Heart left ventricle (tissue), 16 donors: Measurements from ENCODE around the gene DHX35. TPM values are rescaled to one million over a fixed set of nuclear protein-coding genes. Genes with fewer than 3 reads are reported as not detected.

ENCODE experiments used
- ATAC-seq, 4 donors: fragments of 200-7000 bp; cut with Tn5 transposase; one replicate each; pipeline ENCODE4 v1.9.1; 2020 to 2022; ENCODE audit warnings: moderate library complexity in 4 of 4, mild to moderate bottlenecking in 3 of 4, moderate number of reproducible peaks in 1 of 4
- DNase-seq, 5 donors: peaks; one replicate each; pipeline ENCODE4 v3.0.0-alpha.2; 2020
- H3K27ac ChIP-seq, 12 donors: fragments of 200-600 bp; sonication (generic) in 4 of 12; one replicate each; pipeline versions ENCODE4 v1.5.0 to v1.8.0; 2016 to 2022; ENCODE audit warnings: mild to moderate bottlenecking in 2 of 12
- H3K27me3 ChIP-seq, 9 donors: fragments of 200-600 bp; sonication (generic) in 2 of 9; one replicate each; pipeline versions ENCODE4 v1.5.1 to v1.8.0; 2016 to 2022; ENCODE audit warnings: mild to moderate bottlenecking in 3 of 9
- H3K36me3 ChIP-seq, 9 donors: fragments of 200-600 bp; sonication (generic) in 2 of 9; one replicate each; pipeline versions ENCODE4 v1.5.0 to v1.8.0; 2018 to 2022; ENCODE audit warnings: mild to moderate bottlenecking in 2 of 9
- H3K4me1 ChIP-seq, 12 donors: fragments of 200-600 bp; sonication (generic) in 4 of 12; one replicate each; pipeline versions ENCODE4 v1.5.0 to v1.8.0; 2016 to 2022; ENCODE audit warnings: mild to moderate bottlenecking in 3 of 12
- H3K4me3 ChIP-seq, 12 donors: fragments of 200-600 bp; sonication (generic) in 4 of 12; one replicate each; pipeline versions ENCODE4 v1.5.0 to v1.8.0; 2017 to 2022; ENCODE audit warnings: mild to moderate bottlenecking in 9 of 12, moderate library complexity in 4 of 12
- H3K9me3 ChIP-seq, 12 donors: fragments of 200-600 bp; sonication (generic) in 4 of 12; one replicate each; pipeline versions ENCODE4 v1.5.0 to v1.8.0; 2016 to 2022; ENCODE audit warnings: mild to moderate bottlenecking in 1 of 12
- POLR2A ChIP-seq, 2 donors: fragments of 450-650 bp; IDR thresholded peaks; one replicate each; pipeline ENCODE4 v1.6.1; 2017; ENCODE audit warnings: antibody characterized with exemption in 2 of 2, mild to moderate bottlenecking in 2 of 2, moderate library complexity in 2 of 2
- WGBS, 4 donors: extraction: QIAGEN DNeasy Blood & Tissue Kit in 2 of 4; methylation state at CpG; one replicate each; pipeline versions ENCODE4 v1.1.5 to v1.1.7; 2013 to 2018; 5-methylcytosine and 5-hydroxymethylcytosine counted together
- intact Hi-C, 10 donors: fragments of 100-400 bp; cut with DNase I; formaldehyde crosslinking; loops; one replicate each; pipeline versions ENCODE4 v1.11.1 to v1.14.2; 2022
- polyA plus RNA-seq, 2 donors: library from polyadenylated mRNA; stranded (reverse); fragments of 200-250 nt; gene quantifications; one replicate each; pipeline ENCODE4 v1.2.3, GENCODE V29; 2013
- total RNA-seq, 9 donors: library from RNA; depleted of rRNA in 2 of 9; stranded (reverse); fragments of >200 nt in 2 of 9; fragmentation: NEBNext Ultra II Directional in 3 of 9; extraction: Animal tissue kit (Norgen Biotek cat#: 25700) in 3 of 9; gene quantifications; one replicate each; pipeline versions ENCODE4 v1.1.0 to v1.2.4, GENCODE V29; 2016 to 2023
- TF ChIP-seq, protein P1 (sequence below), 12 donors: fragments of 200-600 bp; sonication (generic) in 4 of 12; IDR thresholded peaks; one replicate each; pipeline versions ENCODE4 v1.5.0 to v1.8.0; 2018 to 2022; ENCODE audit warnings: antibody characterized with exemption in 12 of 12, mild to moderate bottlenecking in 5 of 12
- donor health status: ischemic (EF 13 %, LVEDD 7.1; RV severe dilation, severe dysfunction).
- donor health status: healthy with polysubstance abuse.
- donor health status: DM: no; HTN: yes; CAD: no.
- donor health status: DM: no; HTN: no; CAD: no.
- donor health status: ischemic (EF 25% LVEDD 6.9; RV normal size, moderate dysfunction).
- donor health status: ischemic (EF 25% LVEDD 5.7; RV mildly dilated, moderate dysfunction).
- donor health status: healthy.
- donor health status: DM: yes; HTN: yes; CAD: no.
- donor health status: ischemic (EF 35%, LVEDD 5.7; RV mildly dilated, moderate dysfunction).
- donor health status: nonischemic (EF 11% LVEDD 7.7; RV severe dilation, severe dysfunction).
- donor health status: DM: yes; HTN: yes; CAD: no.
- donor health status: PGD.
- donor health status: ischemic (EF 29% LVEDD 5.4; RV normal size, mild dysfunction).
- donor health status: nonischemic (EF 23%, LVEDD 6.1; RV moderate dilation, normal function).

DHX35 gene
- total and polyA plus RNA-seq, 11 donors = 6.0 to 41.7 (median 11.1) TPM

DNA sequence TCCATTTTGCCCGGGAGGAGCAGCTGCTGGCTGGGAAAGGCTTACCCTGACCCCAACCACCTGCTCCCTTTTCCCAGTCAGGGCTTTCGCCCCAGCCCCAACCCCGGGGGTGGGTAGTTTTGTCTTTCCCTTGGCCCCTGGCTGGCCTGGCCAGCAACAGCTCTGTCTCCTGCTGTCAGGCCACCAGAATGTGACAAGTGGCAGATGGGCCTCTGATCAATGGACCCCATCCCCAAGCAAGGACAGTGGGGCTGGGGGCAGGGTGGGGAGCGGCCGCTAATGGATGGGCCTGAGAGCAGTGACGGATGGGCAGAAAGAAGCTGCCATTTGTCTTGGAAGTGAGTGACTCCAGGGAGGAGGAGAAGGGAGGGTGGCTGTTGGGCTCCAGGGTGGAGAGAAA lies 121.6 kb downstream of the DHX35 start:
- H3K27me3 ChIP-seq = peaks cover 0 to 13% (median 0%) of the 10 kb centered on the region in 9 donors
- WGBS, 4 donors = 58 to 66% (median 62%) methylated on average over 6 of the region's 6 CpGs
- no peak for ATAC-seq

DNA sequence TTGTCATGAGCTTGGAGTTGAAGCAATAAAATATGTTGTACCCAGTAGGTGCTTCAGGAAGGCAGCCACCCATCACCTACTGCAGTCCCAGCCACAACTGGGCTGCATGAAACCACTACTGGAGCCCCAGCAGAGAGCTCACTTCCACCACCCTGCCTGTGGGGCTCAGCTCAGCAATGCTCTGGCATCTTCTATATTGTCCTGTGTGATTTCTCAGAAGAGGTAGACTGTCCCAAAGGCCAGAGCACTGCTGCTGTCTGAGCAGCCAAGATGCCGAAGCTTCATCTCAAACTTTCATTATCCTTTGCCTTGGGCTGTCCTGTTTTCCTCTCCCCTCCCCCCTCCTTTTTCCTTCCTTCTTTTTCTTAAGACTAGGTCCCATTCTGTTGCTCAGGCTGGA lies 126.9 kb downstream of the DHX35 start:
- ATAC-seq (no peak), DNase-seq (no peak)
- no peaks in the 10 kb centered on the region for H3K36me3 ChIP-seq
- TF ChIP-seq, protein P1, sequence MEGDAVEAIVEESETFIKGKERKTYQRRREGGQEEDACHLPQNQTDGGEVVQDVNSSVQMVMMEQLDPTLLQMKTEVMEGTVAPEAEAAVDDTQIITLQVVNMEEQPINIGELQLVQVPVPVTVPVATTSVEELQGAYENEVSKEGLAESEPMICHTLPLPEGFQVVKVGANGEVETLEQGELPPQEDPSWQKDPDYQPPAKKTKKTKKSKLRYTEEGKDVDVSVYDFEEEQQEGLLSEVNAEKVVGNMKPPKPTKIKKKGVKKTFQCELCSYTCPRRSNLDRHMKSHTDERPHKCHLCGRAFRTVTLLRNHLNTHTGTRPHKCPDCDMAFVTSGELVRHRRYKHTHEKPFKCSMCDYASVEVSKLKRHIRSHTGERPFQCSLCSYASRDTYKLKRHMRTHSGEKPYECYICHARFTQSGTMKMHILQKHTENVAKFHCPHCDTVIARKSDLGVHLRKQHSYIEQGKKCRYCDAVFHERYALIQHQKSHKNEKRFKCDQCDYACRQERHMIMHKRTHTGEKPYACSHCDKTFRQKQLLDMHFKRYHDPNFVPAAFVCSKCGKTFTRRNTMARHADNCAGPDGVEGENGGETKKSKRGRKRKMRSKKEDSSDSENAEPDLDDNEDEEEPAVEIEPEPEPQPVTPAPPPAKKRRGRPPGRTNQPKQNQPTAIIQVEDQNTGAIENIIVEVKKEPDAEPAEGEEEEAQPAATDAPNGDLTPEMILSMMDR (IDR thresholded peaks at IDR 0.05) = no peak
- no peak for TF ChIP-seq POLR2A (IDR thresholded peaks at IDR 0.05)
- H3K4me1 ChIP-seq = no peaks in the 10 kb centered on the region
- H3K27ac ChIP-seq = no peak overlapping the region
- H3K4me3 ChIP-seq = no peak overlapping the region
- WGBS, 4 donors = 75 to 93% (median 87%) methylated on average over 1 of the region's 1 CpG
- peaks cover 0 to 9% (median 0%) of the 10 kb centered on the region in 12 donors for H3K9me3 ChIP-seq
- intact Hi-C loops = no loop called here
- H3K27me3 ChIP-seq = no peaks in the 10 kb centered on the region

More for the DNA sequence above, 121.6 kb downstream of the DHX35 start:
- H3K27ac ChIP-seq = no peak overlapping the region
- no peak for TF ChIP-seq POLR2A (IDR thresholded peaks at IDR 0.05)
- TF ChIP-seq, protein P1 (IDR thresholded peaks at IDR 0.05) = no peak
- peaks cover 0 to 9% (median 0%) of the 10 kb centered on the region in 12 donors for H3K9me3 ChIP-seq
- intact Hi-C loops = loop anchor here in 1 of 10 donors (2.0 kb wide), 1 partner anchor 33 kb away; no protein-coding TSS in a partner anchor
- H3K4me3 ChIP-seq = no peak overlapping the region
- no peaks in the 10 kb centered on the region for H3K36me3 ChIP-seq
- no peak for DNase-seq
- no peaks in the 10 kb centered on the region for H3K4me1 ChIP-seq

Other genes with a start within 250 kb of the DHX35 start
- gene SLC32A1, start 237.9 kb upstream of the DHX35 start, total RNA-seq = not detected
- not detected for gene SLC32A1, start 237.9 kb upstream of the DHX35 start, polyA plus RNA-seq
- 1 to 10 TPM; 2.3 to 4.1 (median 3.5) TPM for gene ACTR5, start 213.9 kb upstream of the DHX35 start, total RNA-seq
- 1 to 10 TPM; 2.4 to 6.4 TPM for gene ACTR5, start 213.9 kb upstream of the DHX35 start, polyA plus RNA-seq
- gene PPP1R16B, start 156.6 kb upstream of the DHX35 start, total RNA-seq = 10 to 100 TPM in 1 of 9 donors, 1 to 10 TPM in 8; 3.4 to 11.8 (median 6.9) TPM
- 10 to 100 TPM in 1 of 2 donors, 1 to 10 TPM in 1; 1.9 to 12.2 TPM for gene PPP1R16B, start 156.6 kb upstream of the DHX35 start, polyA plus RNA-seq
- 1 to 10 TPM in 2 of 9 donors, under 1 TPM in 7; 0.11 to 4.7 (median 0.56) TPM for gene FAM83D, start 35.9 kb upstream of the DHX35 start, total RNA-seq
- gene FAM83D, start 35.9 kb upstream of the DHX35 start, polyA plus RNA-seq = 1 to 10 TPM in 1 of 2 donors, not detected in 1; 1.3 TPM